Kidney glomerular epithelial cell (primary cell): Measurements from ENCODE around the gene TMEM59L.

Experiments
- DNase-seq: peaks from one replicate; lab custom pipeline; 2025; lab: John Stamatoyannopoulos, UW

The TMEM59L gene

DNA sequence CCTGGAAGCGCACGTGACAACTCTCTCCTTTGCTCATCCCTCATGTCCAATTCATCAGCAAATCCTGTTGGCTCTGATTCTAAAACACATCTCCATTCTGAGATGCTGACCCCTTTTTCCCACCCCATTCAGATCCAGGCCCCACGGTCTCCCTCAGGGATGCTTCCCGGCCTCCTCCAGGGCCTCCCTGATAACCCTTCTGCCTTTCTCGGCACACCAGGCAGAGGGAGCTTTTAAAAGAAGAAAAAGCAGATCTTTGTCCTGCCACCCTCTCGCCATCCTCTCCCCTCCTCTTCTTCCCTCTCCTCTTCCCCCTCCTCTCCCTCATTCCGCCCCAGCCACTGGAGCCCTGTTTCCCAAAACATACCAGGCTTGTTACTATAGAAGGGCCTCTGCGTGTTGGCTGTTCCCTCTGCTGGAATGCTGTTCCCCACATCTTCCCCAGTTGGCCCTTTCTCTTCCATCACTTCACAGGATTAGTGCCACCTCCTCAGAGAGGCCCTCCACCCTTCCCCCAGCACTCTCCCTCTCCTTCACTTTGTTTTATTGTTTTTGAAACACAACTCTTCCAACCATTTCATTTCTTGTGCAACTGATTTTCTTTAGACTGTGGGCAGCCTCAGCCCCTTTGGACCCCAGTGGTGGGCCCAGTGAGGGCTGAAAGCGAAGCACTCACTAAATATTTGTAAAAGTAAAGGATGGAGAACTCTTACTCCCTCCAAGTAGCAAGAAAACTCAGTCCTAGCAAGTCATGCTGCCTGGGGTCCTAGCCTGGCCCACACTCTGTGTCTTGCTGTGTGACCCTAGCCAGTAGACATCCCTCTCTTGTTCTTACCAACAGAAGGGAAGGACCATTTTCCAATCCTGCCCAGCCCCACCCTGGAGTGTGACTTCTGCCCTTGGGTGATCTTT is 3.6 kb upstream of the TMEM59L start:
- DNase-seq, result no peak

- no peak for DNase-seq
These were observed 3.0 kb upstream of the TMEM59L start for GRCh38 chr19:18609717-18610051.

- DNase-seq, result no peak
These were observed 2.5 kb upstream of the TMEM59L start for GRCh38 chr19:18610245-18610555.

- no peak for DNase-seq
These were observed 1.9 kb upstream of the TMEM59L start for GRCh38 chr19:18610556-18611326.

- DNase-seq, result no peak
These were observed 1.2 kb upstream of the TMEM59L start for GRCh38 chr19:18611327-18612050.

DNA sequence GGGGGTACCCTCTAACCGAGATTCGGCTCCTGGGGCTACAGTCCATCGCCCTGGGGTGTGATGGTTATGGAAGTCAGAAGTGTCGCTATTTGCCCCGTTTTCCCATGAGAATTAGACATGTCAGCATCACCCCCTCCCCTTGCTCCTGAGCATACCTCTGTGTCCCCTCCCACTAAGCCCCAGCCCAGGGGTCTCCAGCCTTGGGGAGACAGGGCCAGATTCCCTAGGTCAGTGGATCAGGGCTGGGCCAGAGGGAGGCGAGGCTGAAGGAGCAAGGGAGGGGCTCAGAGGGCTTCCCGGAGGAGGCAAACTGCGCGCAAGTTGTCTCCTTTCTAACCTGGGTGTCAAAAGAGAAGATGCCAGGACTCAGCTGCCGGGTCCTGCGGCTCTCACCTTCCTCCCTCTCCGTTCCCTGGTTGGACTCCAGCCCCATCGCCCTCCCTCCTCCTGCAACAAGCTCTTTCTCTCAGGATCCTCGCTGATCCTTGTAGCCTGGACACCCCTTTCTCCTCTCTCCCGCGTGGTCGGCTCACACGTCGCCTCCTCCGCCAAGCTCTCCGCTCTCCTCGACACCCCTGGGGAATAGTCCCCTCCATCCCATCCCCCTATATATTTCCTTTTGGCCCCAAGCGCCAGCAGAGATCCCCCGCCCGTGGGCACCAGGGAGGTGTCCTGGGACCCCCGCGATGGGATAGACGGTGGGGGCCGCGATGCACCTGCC is 459 bp upstream of the TMEM59L start:
- no peak for DNase-seq

DNA sequence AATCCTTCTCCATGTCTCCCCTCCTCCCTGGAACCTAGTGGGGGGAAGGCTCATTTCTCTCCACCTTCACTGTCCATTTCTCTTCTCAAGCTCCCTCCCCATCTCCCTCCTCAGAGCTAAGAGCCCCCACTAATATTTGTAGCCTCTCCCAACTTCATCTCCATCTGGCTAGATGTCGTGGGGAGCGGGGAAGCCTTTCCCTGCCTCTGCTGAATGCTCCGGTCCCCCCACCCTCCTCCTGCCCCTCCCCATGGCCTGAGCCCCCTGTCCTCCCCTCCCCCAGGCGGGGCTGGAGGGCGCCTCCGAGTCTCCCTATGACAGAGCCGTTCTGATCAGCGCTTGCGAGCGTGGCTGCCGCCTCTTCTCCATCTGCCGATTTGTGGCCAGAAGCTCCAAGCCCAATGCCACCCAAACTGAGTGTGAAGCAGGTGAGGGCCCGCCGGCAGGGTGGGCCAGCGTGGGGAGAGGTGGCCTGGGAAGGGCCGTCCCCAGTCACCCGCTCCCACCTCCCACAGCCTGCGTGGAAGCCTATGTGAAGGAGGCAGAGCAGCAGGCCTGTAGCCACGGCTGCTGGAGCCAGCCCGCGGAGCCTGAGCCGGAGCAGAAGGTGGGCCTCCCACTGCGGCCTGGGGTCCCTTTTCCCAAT is 1.0 kb downstream of the TMEM59L start:
- DNase-seq, result no peak

- DNase-seq, result no peak
These were observed 3.4 kb downstream of the TMEM59L start for GRCh38 chr19:18616023-18616422.

GRCh38 chr19:18617562-18617961 is 4.9 kb downstream of the TMEM59L start:
- no peak for DNase-seq

DNA sequence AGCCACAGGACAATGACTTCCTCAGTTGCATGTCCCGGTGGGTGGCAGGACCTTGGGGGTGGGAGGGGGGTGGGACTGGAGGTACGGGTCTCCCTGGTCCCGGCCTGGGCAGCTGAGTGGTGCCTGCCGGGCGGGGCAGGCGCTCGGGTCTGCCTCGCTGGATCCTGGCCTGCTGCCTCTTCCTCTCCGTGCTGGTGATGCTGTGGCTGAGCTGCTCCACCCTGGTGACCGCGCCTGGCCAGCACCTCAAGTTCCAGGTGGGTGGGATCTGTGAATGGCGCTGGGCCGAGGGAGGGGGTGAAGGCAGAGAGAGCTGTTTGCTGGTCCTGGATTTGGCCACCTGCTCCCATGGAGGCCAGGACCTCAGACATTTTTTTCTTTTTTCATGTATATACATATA is 5.6 kb downstream of the TMEM59L start:
- DNase-seq, result no peak

GRCh38 chr19:18620311-18620710 is 7.6 kb downstream of the TMEM59L start:
- DNase-seq, result no peak

DNA sequence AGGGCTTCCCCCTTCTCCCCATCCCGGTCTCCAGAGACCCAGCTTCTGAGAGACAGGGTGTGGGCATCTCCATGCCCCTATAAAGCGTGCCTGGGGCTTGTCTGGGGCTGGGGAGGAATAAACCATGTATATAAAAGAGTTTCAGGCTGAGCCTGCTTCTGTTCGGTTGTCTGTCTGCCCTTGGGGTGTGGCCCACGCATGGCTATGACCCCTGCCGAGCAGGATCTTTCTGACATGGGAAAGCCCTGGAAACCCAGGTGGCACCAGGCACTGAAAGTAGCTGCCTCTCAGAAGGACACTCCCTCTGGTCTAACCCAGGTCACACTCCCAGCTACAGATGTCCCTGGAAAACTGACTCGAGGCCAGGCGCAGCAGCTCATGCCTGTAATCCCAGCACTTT is 8.2 kb downstream of the TMEM59L start:
- no peak for DNase-seq

DNA sequence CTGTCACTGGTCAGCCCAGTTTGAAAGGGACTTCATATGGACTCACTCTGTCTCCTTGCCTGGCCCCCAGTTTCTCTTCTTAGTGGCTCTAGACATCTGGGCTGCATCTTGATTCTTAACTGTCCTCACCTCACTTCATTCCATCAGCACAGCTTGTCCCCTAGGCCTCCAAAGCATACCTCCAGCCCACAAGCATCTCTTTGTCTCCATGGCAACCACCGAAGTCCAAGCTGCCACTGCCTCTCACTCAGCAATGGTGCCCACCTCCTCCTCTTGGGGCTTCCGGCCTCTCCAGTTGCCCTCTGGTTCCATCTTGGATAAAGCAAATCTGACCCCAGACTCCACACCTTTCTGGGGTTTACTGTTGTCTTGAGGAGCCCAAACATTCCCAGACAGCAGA is 14.2 kb downstream of the TMEM59L start:
- no peak for DNase-seq

DNA sequence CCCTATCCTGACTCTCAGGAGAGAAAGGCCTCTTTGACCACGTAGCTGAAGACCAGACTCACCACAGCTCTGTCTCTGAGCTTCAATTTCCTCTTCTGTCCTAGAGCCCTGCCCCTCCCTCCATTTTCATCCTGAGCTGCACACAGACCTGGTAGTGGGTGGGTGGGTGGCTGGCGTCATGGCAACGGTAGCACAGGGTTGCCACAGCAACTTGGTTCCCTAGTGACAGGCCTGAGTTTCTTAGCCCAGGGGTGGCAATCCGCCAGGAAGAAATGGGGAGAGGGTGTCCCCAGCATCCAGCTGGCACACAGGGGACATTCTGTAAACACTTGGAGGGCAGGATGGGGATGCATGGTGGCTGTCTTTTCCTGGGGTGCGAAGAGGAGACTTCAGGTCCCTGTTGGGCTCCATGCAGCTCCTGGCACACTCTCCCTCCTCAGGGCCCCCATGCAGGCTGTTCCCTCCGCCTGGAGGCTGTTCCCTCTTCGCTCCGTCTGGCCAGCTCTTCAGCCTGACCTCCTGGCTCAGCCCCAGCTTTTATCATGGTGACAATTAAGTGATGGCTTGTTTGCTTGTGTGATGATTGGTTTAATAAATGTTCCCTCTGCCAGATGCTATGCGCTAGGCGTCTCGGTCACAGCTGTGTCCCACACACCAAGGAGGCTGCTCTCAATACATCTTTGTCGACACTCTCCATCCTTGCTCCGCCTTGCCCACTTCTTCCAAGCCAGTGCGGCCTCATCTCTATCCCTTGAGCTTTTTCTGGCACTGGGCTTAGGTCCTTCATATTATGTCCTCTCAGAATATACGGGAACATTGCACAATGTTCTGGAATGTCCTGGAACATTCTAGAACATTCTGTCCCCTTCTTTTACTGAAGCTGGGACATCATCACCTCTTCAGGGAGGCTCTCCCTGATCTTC is 16.8 kb downstream of the TMEM59L start:
- DNase-seq, result no peak

- no peak for DNase-seq
These were observed 20.7 kb downstream of the TMEM59L start for GRCh38 chr19:18633321-18633720.

DNA sequence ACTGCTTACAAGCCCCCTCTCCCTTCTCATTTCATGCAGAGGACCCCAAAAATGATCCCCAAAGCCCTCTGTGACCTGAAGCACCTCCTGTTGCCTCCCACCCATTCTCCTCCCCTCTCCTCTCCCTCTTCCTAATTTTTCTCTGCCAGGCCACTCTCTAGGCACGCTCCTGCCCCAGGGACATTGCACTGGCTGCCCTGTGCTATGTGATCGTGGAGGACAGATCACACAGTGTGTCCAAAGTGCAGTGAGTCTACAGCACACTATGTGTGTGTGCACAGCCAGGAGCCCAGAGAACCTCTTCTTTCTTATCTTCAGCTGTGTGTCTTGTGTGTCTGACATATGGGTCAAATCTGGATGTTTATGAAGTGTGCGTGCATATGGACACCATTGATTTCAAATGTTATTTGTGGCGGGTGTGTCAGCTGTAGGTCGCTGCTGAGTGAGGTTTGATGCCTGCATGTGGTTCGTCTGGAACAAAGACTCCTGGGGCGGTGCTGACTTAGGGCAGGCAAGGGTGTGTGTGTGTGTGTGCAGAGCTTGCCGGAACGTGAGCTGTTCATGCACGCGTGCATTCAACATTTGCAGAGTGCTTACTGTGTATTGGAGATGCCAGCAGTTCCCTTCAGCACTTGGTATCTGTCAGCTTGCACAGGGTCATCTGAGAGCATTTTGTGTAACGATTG is 22.1 kb downstream of the TMEM59L start:
- DNase-seq, result no peak

DNA sequence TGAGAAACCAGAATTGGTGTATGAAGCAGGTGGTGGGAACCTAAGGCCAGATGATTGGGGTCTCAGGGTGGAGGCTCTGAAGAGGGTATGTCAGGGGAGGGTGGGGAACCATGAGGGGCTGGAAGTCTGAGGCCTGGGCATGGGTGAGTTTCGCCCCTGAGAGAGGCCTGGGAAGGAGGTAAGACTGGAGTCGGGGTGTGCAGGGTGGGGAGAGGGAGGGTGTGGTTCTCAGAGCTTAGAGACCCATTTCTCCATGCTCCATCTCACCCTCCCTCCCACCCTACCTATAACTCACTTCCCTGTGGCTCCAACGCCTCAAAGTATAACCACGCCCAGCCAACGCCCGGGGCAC is 23.1 kb downstream of the TMEM59L start:
- no peak for DNase-seq

GRCh38 chr19:18636183-18636968 is 23.7 kb downstream of the TMEM59L start:
- peak; percentile 93 for DNase-seq

GRCh38 chr19:18636969-18637629 is 24.4 kb downstream of the TMEM59L start, which contains the start of gene KLHL26:
TSS of gene KLHL26 (plus strand) at chr19:18637028. CDS start at chr19:18637055, 27 bp downstream.
- DNase-seq, result no peak
